OCI-M2 (cell line): Measurements from ENCODE around the gene ADSS1.

Experiments used
- DNase-seq: peaks from one replicate; lab custom pipeline; 2025; ENCODE audit not compliant: unreplicated experiment; lab: John Stamatoyannopoulos, UW

The ADSS1 gene

DNA sequence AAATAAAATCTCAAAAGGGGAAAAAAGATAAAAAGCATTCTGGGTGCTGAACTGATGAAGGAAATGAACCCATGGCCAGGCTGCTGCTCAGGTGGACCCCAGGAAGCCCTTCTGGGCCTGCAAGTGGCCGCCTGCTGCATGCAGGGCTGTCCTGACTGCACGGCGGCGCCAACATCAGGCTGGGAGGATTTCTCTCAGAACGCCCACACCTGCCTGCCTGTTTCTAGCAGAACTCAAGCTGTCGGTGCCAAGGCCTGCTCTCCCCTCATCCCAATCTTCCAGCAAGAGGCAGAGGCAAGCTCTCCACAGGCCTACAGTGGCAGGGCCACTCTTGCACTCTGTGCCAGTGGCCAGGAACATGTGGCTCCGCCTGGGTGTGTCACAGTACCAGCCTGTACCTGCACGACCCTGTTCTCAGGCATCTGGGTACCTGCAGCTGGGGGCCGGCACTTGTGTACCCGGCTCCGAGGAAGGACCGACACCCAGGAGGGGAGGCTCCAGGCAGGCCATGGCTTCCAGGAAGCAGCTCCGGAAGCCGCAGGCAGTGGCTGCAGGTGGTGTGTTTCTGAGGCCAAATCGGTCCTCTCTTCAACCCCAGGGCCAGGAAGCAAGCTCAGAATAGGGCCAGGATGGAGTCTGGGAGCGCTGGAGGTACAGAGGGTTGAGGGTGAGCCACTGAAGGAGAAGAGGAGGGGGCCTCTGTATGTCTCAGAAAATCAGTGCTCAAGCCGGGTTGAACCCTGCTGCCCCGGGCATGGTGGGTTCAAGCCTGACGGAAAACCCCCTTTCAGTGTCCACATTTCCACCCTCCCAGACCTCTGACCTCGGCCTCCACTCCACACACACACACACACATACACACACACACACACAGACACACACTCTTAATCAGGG, 37.2 kb upstream of the ADSS1 start:
- DNase-seq = no peak

GRCh38 chr14:104687601-104688504, 36.2 kb upstream of the ADSS1 start:
- no peak for DNase-seq

DNA sequence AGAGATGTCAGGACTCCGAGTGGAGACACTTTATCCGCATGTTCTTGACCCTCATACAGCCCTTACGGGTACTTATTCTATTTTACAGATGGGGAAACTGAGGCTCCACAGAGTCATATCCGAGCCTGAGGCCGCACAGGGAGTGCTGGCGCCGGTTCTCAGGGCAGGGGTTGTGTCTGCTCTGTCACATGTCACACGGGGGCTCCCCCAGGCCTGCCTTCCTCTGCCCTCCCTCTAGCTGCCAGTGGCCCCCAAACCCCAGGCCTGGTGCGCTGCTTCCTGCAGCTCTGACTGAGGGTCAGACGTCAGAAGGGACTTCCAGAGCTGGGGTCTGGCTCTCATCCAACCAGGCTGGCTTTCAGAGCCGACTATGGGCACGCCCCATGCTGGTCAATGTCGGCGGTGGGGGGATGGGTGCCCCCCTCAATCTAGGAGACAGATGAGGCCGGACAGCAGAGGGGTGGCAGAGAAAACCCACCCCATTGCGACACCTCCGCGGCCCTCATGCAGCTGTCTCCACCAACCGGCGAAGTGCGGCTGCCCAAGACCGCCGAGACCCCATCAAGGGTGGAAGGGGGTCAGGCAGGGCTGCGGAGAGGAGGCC, 35.4 kb upstream of the ADSS1 start:
- no peak for DNase-seq

DNA sequence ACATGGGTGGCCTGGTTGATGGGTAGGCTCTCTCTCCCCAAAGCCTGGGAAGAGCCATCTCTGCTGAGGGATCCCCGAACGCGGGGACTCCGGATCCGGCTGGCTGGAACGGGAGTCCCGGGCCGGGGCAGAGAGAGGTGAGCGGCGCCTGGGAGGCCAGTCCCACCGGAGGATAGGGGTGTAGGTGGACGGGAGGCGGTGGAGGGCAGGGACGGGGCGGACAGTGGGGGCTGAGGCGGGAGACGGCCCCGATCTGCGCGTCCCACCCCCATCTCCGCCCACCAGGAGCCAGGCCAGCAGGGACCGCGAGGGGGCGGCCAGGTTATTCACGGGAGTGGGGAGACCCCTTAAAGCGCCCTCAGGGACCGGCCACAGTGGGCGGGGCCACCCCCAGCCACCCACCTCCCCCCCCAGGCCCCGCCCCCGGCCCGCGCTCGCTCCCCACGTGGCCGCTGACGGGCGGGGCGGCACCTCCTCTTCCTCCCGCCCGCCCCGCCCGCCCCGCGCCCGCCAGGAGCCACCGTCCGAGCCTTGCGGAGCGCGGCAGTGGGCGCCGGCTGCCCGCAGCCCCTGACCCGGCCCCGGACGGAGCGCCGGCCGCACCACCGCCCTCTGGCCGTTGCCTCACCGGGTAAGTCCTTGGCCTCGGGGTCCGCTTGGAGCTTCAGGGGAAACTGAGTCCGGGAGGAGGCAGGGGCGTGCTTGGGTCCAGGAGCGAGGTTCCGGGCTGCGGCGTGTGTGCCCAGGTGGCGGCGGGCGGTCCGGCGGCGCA, 34.7 kb upstream of the ADSS1 start, which contains the start of gene INF2:
Gene INF2 (plus strand): TSS at position 510 of the 772 bp plus-strand sequence. CDS start 11,748 bp downstream, outside the sequence.
- DNase-seq = no peak

DNA sequence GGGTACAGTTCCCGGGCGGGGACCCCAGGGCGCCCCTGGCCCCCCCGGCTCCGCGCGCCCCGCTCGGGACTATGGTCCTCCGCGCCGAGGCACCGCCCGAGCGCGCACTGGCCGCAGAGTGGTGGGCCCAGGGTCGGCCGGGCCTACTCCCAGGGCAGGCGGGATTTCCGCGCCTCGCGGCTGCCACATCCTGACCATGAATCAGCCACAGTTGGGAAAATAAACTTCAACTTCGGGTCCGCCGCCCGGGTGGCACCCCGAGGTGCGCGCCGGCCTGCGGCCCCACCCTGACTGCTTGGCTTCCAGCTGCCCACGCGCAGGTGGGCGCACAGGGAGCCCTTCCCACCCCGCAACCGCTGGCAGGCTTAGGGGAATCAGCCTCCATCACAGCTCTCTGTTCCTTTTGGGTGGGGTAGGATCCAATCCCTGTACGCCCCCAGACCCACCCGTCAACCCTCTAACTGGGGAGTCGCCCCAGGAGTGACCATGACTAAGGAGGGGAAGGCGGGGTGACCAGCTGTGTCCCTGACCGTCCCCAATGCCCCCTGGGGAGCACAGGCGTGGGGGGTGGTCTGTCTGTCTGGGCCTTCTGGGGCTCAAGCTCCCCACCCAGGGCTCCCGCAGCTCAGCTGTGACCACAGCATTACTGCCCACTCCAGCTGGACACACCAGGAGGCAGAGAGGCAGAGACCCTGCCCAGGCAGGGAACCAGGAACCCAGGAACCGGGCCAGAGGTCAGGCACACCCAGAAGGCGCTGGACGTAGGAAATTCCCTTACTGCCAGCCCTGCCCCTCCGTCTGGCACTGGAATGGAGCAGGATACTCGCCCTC, 33.9 kb upstream of the ADSS1 start:
- no peak for DNase-seq

DNA sequence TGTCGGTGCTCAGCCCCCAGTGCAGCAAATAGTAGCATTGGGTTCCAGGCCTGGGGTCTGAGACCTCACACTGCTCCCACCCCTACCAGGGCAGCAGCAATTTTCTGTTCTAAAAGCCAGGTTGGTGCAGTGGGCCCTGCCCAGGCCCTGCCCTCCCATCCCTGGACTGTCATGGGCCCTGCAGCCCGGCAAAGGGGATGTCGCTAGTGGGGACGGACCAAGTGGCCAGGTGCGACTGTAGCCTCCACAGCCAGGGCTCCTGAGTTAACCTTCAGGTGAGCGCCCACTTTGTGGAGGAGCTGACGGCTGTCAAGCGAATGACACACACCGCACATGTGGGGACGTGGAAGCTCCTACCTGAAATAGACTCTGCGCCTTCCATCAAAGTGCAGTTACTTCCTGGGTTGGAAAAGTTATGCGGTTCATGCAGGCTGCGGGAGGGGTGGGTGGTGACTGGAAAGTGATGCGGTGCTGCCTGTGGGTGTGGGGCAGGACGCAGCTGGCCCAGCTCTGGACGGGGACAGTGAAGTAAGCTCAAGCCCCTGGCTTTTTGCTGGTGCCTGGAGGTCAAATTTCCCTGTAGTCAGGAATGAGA, 33.1 kb upstream of the ADSS1 start:
- DNase-seq = no peak

DNA sequence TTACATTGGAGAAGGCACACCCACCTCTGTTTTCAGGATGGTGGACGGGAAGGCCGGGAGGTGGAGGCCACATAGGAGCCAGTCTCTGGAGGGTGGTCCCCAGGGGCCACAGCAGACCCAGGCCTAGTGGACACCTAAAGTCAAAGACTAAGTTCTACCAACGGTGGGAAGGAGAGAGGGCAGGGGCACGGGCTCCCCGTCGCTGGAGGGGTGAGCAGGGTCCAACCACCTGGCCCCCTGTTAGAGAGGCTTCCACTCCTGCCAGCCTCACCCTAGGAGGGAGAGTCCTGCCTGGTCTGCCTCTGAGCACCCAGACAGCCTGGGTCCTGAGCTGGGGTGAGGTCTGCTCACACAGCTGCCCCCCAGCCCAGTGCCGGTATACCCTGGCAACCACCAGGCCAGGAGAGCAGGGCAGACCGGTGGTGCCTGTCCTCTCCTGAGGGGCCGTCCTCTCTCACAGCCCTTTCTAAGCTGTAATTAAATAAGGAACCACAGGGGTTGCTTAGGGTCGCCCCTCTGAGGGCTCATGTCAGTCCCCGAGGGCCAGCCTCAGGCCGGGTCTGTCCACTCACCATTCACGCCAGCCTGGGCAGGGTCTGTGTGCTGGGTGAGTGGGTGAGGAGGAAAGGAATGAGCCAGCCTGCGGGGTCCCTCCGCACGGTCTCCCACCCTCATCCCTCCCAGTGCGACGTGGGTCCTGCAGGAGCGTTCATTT, 32.3 kb upstream of the ADSS1 start:
- no peak for DNase-seq

- no peak for DNase-seq
Observed at GRCh38 chr14:104692261-104692938, 31.6 kb upstream of the ADSS1 start.

- DNase-seq = no peak
Observed at GRCh38 chr14:104692939-104693315, 31.1 kb upstream of the ADSS1 start.

DNA sequence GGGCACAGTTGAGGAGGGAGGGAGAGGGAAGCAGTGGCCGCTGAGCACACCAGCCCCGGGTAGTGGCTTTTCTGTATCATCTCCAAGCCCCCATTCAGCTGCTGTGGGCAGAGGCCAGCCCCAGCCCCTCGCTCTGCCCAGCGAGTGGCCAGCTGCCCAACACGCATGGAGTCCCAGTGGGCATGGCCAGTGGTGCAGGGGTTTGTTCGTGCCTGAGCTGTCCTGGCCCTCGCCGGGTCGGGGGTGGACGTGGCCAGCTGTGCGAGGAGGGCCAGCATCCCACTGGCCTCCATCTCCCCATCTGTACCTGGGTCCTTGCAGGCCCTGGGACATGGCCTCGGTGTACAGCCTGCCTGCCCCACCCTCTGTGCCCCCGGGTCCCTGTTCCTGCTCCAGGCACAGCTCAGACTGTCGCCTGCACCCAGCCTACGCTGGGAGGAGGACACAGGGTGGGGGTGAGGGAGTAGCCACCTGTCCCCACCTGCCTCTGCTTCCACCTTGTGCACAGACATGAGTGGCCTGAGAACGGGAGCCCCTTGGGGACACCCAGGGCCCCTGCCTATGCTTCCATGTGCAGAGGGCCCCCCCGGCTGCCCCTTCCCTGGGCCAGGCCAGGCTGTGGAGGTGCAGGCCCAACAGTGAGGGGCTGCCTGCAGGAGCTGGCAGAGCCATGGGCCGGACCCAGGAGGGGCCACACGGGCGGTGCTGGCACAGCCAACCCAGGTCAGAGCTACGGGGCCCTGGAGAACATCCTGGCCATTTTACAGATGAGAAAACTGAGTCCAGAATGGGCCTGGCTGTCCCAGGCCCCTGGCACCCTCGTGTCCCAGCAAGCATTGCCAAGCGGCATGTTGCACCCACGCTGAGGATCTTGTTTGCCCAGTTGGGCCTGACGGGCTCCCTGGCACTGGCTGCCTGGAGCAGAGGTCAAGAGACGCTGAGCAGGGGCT, 30.3 kb upstream of the ADSS1 start:
- no peak for DNase-seq

DNA sequence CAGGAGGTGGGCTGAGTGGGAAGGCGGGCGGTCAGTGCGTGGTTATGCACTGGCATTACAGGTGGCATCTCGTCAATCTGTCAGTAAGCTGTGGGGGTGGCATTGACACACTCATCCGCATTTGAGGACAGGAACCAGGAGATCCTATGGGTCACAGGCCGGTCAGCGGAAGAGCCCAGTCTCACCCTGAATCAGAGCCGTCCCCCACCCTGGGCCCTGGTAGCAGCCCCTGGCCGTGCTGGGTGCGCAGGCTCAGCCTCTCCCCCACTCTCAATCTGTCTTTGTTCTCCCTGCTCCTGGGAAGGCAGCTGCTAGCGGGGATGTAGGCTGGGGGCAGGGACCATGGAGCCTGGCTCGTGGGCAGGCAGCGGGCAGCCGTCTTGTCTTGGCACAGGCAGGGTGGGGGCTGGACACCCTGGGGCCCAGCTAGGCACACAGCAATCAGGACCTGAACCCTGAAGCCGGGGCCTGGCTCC, 29.5 kb upstream of the ADSS1 start:
- no peak for DNase-seq

DNA sequence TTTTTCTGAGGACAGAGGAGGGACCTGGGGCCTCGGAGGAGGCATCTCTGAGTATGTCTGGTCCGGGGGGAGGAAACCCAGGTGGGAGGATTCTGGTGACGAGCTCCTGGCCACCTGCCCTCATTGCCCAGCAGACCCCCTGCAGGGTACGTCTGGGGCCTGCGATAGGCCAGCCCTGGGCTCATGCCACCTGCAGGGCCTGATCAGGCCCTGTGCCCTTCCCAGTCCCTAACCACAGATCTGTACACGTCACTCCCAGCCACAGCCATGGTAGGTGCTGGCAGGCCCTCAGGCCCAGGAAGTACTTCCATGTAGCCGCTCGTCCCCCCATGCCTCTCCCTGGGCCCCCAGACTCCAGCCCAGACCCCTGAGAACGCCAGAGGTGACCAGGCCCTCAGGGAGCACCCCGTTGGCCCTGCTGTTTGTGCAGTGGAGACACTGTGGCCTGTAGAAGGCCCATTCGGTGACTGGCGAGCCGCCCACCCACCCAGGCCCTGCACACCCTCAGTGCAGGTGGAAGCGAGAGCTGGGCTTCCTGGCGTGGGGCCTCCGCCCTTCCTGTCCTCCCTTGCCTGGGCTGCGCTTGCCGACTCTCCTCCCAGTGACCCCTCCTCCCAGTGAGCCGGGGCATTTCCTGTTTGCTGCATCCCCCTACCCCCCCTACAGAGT, 28.9 kb upstream of the ADSS1 start:
- no peak for DNase-seq

GRCh38 chr14:104695660-104696000, 28.4 kb upstream of the ADSS1 start:
- no peak for DNase-seq

- DNase-seq = no peak
Observed at GRCh38 chr14:104696671-104697316, 27.2 kb upstream of the ADSS1 start.

GRCh38 chr14:104697317-104697703, 26.7 kb upstream of the ADSS1 start:
- no peak for DNase-seq
